Measurements from ENCODE around the gene FAM222B.

FAM222B gene

GRCh38 chr17:28740406-28741357 is 101.9 kb downstream of the FAM222B start:
- POLR2A ChIA-PET = interaction anchor here (0.6 to 1.4 kb wide), 4 partner anchors 12 to 20 kb away, joined by 3 to 9 read pairs (median 4); partner anchors contain the start of genes NEK8 and TLCD1
- Histone ChIP-seq H3K9me3 (ENCODE audit: control insufficient read depth, insufficient read depth, low read depth, low read length) (no peaks in the 10 kb centered on the region), H3K4me1 (ENCODE audit: control insufficient read depth, insufficient read depth, low read length) (peaks cover 6% of the 10 kb centered on the region; the same call in 1 of the 2 replicates), H3K36me3 (ENCODE audit: control insufficient read depth in 2 of 2, insufficient read depth in 1 of 2, low read length in 2 of 2) (peaks cover 0 to 38% of the 10 kb centered on the region in 2 experiments; a peak in 1 of 3 replicates), H3K4me3 (ENCODE audit: low read depth, low read length) (no peak overlapping the region), H3K27ac (ENCODE audit: extremely low read depth, low read depth, low read length) (no peak overlapping the region)
- CTCF ChIA-PET = interaction anchor here (0.6 to 16.7 kb wide), 3 partner anchors 9 to 520 kb away, joined by 3 to 445 read pairs (median 3); partner anchors contain the start of genes NEK8, RPL23A and TLCD1
- TF ChIP-seq SCRT2 (tag by site-specific recombination; IDR thresholded peaks at IDR 0.05) = peak; percentile 92
- no peak for TF ChIP-seq ZNF354C (tag by site-specific recombination; IDR thresholded peaks at IDR 0.05; ENCODE audit: borderline replicate concordance, low read depth)
- no peak for TF ChIP-seq ZNF654 (tag by site-specific recombination; IDR thresholded peaks at IDR 0.05; ENCODE audit: low read depth)
- no peak for TF ChIP-seq ZNF624 (tag by site-specific recombination; IDR thresholded peaks at IDR 0.05)
- TF ChIP-seq ZIC2 (tag by site-specific recombination; IDR thresholded peaks at IDR 0.05) = 0 out of 2 replicates have a peak, but pooled peaks have one; percentile 15
- no peak for TF ChIP-seq ZXDB (tag by site-specific recombination; IDR thresholded peaks at IDR 0.05)
- TF ChIP-seq ZNF416 (tag by site-specific recombination; IDR thresholded peaks at IDR 0.05) = no peak
- TF ChIP-seq ZNF791 (tag by site-specific recombination; IDR thresholded peaks at IDR 0.05) = no peak
- no peak for TF ChIP-seq ZNF768 (tag by site-specific recombination; IDR thresholded peaks at IDR 0.05)
- TF ChIP-seq KLF9 (tag by site-specific recombination; IDR thresholded peaks at IDR 0.05; ENCODE audit: low read depth) = no peak
- peak; percentile 46; the same call in 1 of the 2 replicates for TF ChIP-seq SCRT1 (tag by site-specific recombination; IDR thresholded peaks at IDR 0.05; ENCODE audit: borderline replicate concordance)

- no peak for TF ChIP-seq ZNF341 (tag by site-specific recombination; IDR thresholded peaks at IDR 0.05; ENCODE audit: low read depth)
- TF ChIP-seq ZBTB20 (tag by site-specific recombination; IDR thresholded peaks at IDR 0.05) = no peak
- no peak for TF ChIP-seq ZNF292 (tag by site-specific recombination; IDR thresholded peaks at IDR 0.05; ENCODE audit: borderline replicate concordance, low read depth)
- no peak for TF ChIP-seq ZNF214 (tag by site-specific recombination; IDR thresholded peaks at IDR 0.05; ENCODE audit: borderline replicate concordance)
- no peak for TF ChIP-seq ZSCAN16 (tag by site-specific recombination; IDR thresholded peaks at IDR 0.05)
- TF ChIP-seq ZNF184 (tag by site-specific recombination; IDR thresholded peaks at IDR 0.05) = no peak
- TF ChIP-seq ZNF274 (IDR thresholded peaks at IDR 0.05; ENCODE audit: low read length) = no peak
- TF ChIP-seq ZNF274 (tag by site-specific recombination; IDR thresholded peaks at IDR 0.05; ENCODE audit: borderline replicate concordance) = no peak
- no peak for TF ChIP-seq ZNF18 (tag by site-specific recombination; IDR thresholded peaks at IDR 0.05)
- no peak for TF ChIP-seq ZNF24 (tag by site-specific recombination; IDR thresholded peaks at IDR 0.05)
- no peak overlapping the region for H3K27ac ChIP-seq (ENCODE audit: extremely low read depth, low read depth, low read length)
- peaks cover 0 to 31% of the 10 kb centered on the region in 2 experiments; a peak in 1 of 3 replicates for H3K36me3 ChIP-seq (ENCODE audit: control insufficient read depth in 2 of 2, insufficient read depth in 1 of 2, low read length in 2 of 2)
- ChIA-PET CTCF (interaction anchor here (16.7 kb wide), 1 partner anchor 13 kb away, joined by 445 read pairs; the partner anchor contains the start of genes NEK8, RPL23A and TLCD1), POLR2A (interaction anchor here (0.7 kb wide), 1 partner anchor 19 kb away, joined by 4 read pairs; the partner anchor contains the start of gene RPL23A)
- 0 out of 2 replicates have a peak, but pooled peaks cover 3% of the 10 kb centered on the region for H3K4me1 ChIP-seq (ENCODE audit: control insufficient read depth, insufficient read depth, low read length)
- H3K4me3 ChIP-seq (ENCODE audit: low read depth, low read length) = no peak overlapping the region
- no peaks in the 10 kb centered on the region for H3K9me3 ChIP-seq (ENCODE audit: control insufficient read depth, insufficient read depth, low read depth, low read length)
Measured at GRCh38 chr17:28738680-28739384, 103.8 kb downstream of the FAM222B start.

All from HEK293 (cell line).